Activated T-cell treated with anti-CD3 and anti-CD28 coated beads, Interleukin-2, amount 50 U/mL, for 48 hours (primary cell): Measurements from ENCODE around the gene DOCK4.

Experiments
- DNase-seq, 2 experiments: peaks; one replicate each; pipeline ENCODE4 v3.0.0-alpha.2; 2020

The DOCK4 gene

GRCh38 chr7:111872450-111873325 lies 333.5 kb downstream of the DOCK4 start:
- DNase-seq: no peak

- DNase-seq: no peak
Observed at GRCh38 chr7:111871283-111871682, 334.9 kb downstream of the DOCK4 start.

GRCh38 chr7:111869280-111869679 lies 336.9 kb downstream of the DOCK4 start:
- no peak for DNase-seq

- DNase-seq: no peak
Observed at GRCh38 chr7:111867348-111867931, 338.8 kb downstream of the DOCK4 start.

- DNase-seq: no peak
Observed at GRCh38 chr7:111866787-111867186, 339.4 kb downstream of the DOCK4 start.

GRCh38 chr7:111865430-111865829 lies 340.8 kb downstream of the DOCK4 start:
- DNase-seq: no peak

GRCh38 chr7:111864291-111864976 lies 341.8 kb downstream of the DOCK4 start:
- no peak for DNase-seq

- DNase-seq: no peak
Observed at GRCh38 chr7:111863269-111863668, 342.9 kb downstream of the DOCK4 start.

- DNase-seq: no peak
Observed at GRCh38 chr7:111860248-111860647, 346.0 kb downstream of the DOCK4 start.

- no peak for DNase-seq
Observed at GRCh38 chr7:111858331-111858730, 347.9 kb downstream of the DOCK4 start.

GRCh38 chr7:111855842-111856227 lies 350.4 kb downstream of the DOCK4 start:
- no peak for DNase-seq

- DNase-seq: no peak
Observed at GRCh38 chr7:111855161-111855841, 350.9 kb downstream of the DOCK4 start.

GRCh38 chr7:111853201-111853990 lies 352.8 kb downstream of the DOCK4 start:
- no peak for DNase-seq

- DNase-seq: no peak
Observed at GRCh38 chr7:111852081-111852480, 354.1 kb downstream of the DOCK4 start.

GRCh38 chr7:111846898-111847297 lies 359.3 kb downstream of the DOCK4 start:
- DNase-seq: no peak

- DNase-seq: no peak
Observed at GRCh38 chr7:111845853-111846252, 360.3 kb downstream of the DOCK4 start.

GRCh38 chr7:111844904-111845671 lies 361.1 kb downstream of the DOCK4 start:
- no peak for DNase-seq

- DNase-seq: no peak
Observed at GRCh38 chr7:111842491-111842890, 363.7 kb downstream of the DOCK4 start.

GRCh38 chr7:111841596-111842205 lies 364.5 kb downstream of the DOCK4 start:
- no peak for DNase-seq

GRCh38 chr7:111840528-111840927 lies 365.7 kb downstream of the DOCK4 start:
- no peak for DNase-seq

- no peak for DNase-seq
Observed at GRCh38 chr7:111839261-111839660, 366.9 kb downstream of the DOCK4 start.
